ENCODE results near the gene DDX41. TPM values are rescaled to one million over a fixed set of nuclear protein-coding genes. Genes with fewer than 3 reads are reported as not detected.
A peak's percentile ranks its signal among the peaks of the same experiment; 100 is the strongest.

DDX41 gene
- total RNA-seq (110 and 111 TPM in 2 replicates), polyA plus RNA-seq (150 and 168 TPM in 2 replicates), polyA minus RNA-seq (104 and 147 TPM in 2 replicates)
- 109 TPM for total RNA-seq (2013)

DNA sequence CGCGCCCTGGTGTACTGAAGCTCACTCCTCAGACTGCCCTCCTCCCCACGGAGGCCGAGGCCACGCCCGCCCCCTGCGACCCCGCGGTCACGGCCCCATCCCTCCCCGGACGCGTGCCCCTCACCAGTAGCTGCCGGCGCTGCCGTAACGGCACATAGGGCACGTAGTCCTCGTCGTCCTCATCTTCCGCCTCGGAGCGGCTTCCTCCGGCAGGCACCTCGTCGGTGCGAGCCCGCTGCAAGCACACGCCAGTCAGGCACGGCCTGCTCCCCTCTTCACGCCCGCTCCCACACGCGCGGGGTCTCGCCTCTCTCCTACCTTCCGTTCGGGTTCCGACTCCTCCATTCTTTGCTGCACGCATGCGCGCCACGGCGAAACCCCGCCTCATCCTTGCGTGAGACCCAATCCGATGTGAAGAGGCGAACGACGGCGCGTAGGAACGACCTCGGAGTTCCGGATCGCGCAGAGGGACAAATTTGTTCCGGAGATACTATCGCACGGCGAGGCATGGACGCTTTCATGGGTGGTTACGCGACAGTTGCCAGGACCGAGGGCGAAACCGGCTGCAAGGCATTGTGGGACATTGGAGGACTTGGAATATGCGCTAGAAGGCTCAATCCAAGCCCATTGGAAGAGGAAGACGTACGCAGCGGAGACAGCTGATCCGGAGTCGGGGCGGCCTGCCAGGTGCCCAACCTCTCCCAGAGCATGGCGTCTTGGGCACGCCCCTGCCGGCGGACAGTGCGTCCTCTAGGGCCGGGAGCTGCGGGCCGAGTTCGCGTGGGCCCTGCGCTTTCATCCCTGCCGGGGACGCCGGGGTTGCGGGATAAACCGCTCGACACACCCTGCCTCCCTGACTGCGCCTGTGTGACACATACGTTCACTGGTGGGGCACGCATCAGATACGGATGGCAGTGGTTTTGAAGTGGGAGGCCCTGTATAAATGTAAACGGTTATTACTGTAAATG, at the start of gene DDX41:
DDX41 (minus strand) TSS at position 361 of the 968 bp plus-strand sequence; CDS start at position 345, 16 bp downstream.
- no peaks in the 10 kb centered on the region for H3K27me3 ChIP-seq (replicated peaks in 1 of 4; ENCODE audit: control extremely low read depth in 1 of 4, control insufficient read depth in 3 of 4, insufficient read depth in 4 of 4, low read length in 3 of 4)
- H3K27ac Mint-ChIP-seq = peak within 1 kb of the TSS; percentile 93
- H3K79me2 ChIP-seq (ENCODE audit: control insufficient read depth, insufficient read depth, low read length) = peaks cover 57% of the 10 kb centered on the region
- H3K36me3 ChIP-seq (replicated peaks in 1 of 2; ENCODE audit: control extremely low read depth in 1 of 2, control insufficient read depth in 1 of 2, extremely low read depth in 1 of 2, insufficient read depth in 2 of 2, low read length in 1 of 2) = peaks cover 0 to 59% of the 10 kb centered on the region in 2 experiments
- under 1% methylated on average over 93 of the region's 96 CpGs for WGBS (ENCODE audit: insufficient coverage)
- no peaks in the 10 kb centered on the region for H3K9me3 ChIP-seq (ENCODE audit: control extremely low read depth in 1 of 3, control insufficient read depth in 2 of 3, insufficient read depth in 1 of 3, low read length in 2 of 3)
- H3K27me3 Mint-ChIP-seq = no peaks in the 10 kb centered on the region
- TF ChIP-seq, protein P1, sequence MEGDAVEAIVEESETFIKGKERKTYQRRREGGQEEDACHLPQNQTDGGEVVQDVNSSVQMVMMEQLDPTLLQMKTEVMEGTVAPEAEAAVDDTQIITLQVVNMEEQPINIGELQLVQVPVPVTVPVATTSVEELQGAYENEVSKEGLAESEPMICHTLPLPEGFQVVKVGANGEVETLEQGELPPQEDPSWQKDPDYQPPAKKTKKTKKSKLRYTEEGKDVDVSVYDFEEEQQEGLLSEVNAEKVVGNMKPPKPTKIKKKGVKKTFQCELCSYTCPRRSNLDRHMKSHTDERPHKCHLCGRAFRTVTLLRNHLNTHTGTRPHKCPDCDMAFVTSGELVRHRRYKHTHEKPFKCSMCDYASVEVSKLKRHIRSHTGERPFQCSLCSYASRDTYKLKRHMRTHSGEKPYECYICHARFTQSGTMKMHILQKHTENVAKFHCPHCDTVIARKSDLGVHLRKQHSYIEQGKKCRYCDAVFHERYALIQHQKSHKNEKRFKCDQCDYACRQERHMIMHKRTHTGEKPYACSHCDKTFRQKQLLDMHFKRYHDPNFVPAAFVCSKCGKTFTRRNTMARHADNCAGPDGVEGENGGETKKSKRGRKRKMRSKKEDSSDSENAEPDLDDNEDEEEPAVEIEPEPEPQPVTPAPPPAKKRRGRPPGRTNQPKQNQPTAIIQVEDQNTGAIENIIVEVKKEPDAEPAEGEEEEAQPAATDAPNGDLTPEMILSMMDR (IDR thresholded peaks at IDR 0.05) = no peak
- no peak for TF ChIP-seq EZH2 (IDR thresholded peaks at IDR 0.05; ENCODE audit: borderline replicate concordance, insufficient read depth, low read depth, low read length, poor library complexity, severe bottlenecking)
- peak within 1 kb of the TSS; percentile 93 for H2AFZ ChIP-seq (ENCODE audit: insufficient read depth, low read depth, low read length, poor library complexity, severe bottlenecking)
- peak within 1 kb of the TSS; percentile 73 for H3K9ac ChIP-seq (ENCODE audit: low read length)
- ATAC-seq (ENCODE audit: low read depth) (peak; percentile 90), DNase-seq (peak; percentile 96)
- H3K4me3 ChIP-seq (ENCODE audit: control extremely low read depth in 1 of 5, extremely low read depth in 1 of 5, insufficient read depth in 1 of 5, low read depth in 2 of 5, low read length in 4 of 5) = peak within 1 kb of the TSS; percentile 78 to 96 (median 89)
- peak within 1 kb of the TSS; percentile 46 to 70 for H3K27ac ChIP-seq (ENCODE audit: low read length in 2 of 2)
- POLR2A ChIA-PET = interaction anchor here (0.6 to 1.3 kb wide), 4 partner anchors 15 to 165 kb away, joined by 3 read pairs; partner anchors contain the start of genes LMAN2 and PDLIM7
- H3K4me3 Mint-ChIP-seq = peak within 1 kb of the TSS; percentile 91
- H3K4me1 Mint-ChIP-seq = peaks cover 47% of the 10 kb centered on the region
- H4K20me1 ChIP-seq (ENCODE audit: control insufficient read depth, insufficient read depth, low read length, poor library complexity, severe bottlenecking) = peaks cover 19% of the 10 kb centered on the region
- CTCF ChIA-PET = interaction anchor here (1.2 to 2.3 kb wide), 6 partner anchors 9 to 127 kb away, joined by 3 to 17 read pairs (median 4); no protein-coding TSS in a partner anchor
- H3K9me3 Mint-ChIP-seq (ENCODE audit: insufficient read depth) = no peaks in the 10 kb centered on the region
- H3K4me2 ChIP-seq (replicated peaks; ENCODE audit: low read depth, low read length, poor library complexity, severe bottlenecking) = peak within 1 kb of the TSS; percentile 87
- H3K4me1 ChIP-seq (ENCODE audit: control insufficient read depth in 2 of 2, insufficient read depth in 2 of 2, low read length in 2 of 2) = peaks cover 7 to 28% of the 10 kb centered on the region in 2 donors
- intact Hi-C loops (cut with micrococcal nuclease) = loop anchor here (1.0 kb wide), 2 partner anchors 9 to 37 kb away; partner anchors contain the start of gene FAM193B

Measured in B cell (primary cell).